ENCODE data around the gene PITPNC1. TPM values are rescaled to one million over a fixed set of nuclear protein-coding genes. Genes with fewer than 3 reads are reported as not detected.

The PITPNC1 gene
- total RNA-seq, 1 experiment from 2014 or later = 35.5 TPM

- Histone ChIP-seq H3K4me3 (ENCODE audit: low read depth, low read length, poor library complexity, severe bottlenecking) (no peak overlapping the region), H3K27me3 (replicated peaks; ENCODE audit: insufficient read depth, low read depth, low read length, poor library complexity) (no peaks in the 10 kb centered on the region), H3K9me3 (ENCODE audit: low read depth, low read length, poor library complexity, severe bottlenecking) (no peaks in the 10 kb centered on the region), H3K4me1 (ENCODE audit: insufficient read depth, low read length, poor library complexity, severe bottlenecking) (no peaks in the 10 kb centered on the region), H3K36me3 (ENCODE audit: insufficient read depth, low read length, poor library complexity, severe bottlenecking) (no peaks in the 10 kb centered on the region), H3K27ac (ENCODE audit: low read depth, low read length, poor library complexity, severe bottlenecking) (no peak overlapping the region)
- ChIA-PET CTCF (no interaction called here), POLR2A (ENCODE audit: low non-redundant PET) (no interaction called here)
- DNase-seq (ENCODE audit: low spot score) = no peak
- TF ChIP-seq EZH2 (IDR thresholded peaks at IDR 0.05; ENCODE audit: borderline replicate concordance, low read depth, low read length, poor library complexity, severe bottlenecking) (no peak), CTCF (conservative IDR thresholded peaks at IDR 0.05; ENCODE audit: low read depth, low read length) (no peak)
- intact Hi-C loops (cut with micrococcal nuclease; ENCODE audit: unreplicated experiment) = no loop called here
- no TSS peak for BruUV-seq (replicated peaks)
Observed at GRCh38 chr17:67662712-67663111, 285.6 kb downstream of the PITPNC1 start.

DNA sequence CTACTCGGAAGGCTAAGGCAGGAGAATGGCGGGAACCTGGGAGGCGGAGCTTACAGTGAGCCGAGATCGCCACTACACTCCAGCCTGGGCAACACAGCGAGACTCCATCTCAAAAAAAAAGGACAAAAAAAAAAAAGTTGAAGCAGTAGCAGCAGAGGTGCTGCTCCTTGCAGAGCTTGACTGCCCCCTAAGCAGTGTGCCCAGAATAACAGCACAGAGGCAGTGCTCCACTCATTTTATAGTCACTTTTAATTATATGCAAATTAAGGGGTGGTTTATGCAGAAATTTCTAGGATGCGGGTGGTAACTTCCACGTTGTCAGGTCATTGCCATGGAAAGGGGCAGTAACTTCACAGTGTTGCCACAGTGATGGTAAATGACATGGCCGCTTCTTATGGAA, 286.4 kb downstream of the PITPNC1 start:
- BruUV-seq (replicated peaks) = no TSS peak
- no peaks in the 10 kb centered on the region for H3K27me3 ChIP-seq (replicated peaks; ENCODE audit: insufficient read depth, low read depth, low read length, poor library complexity)
- H3K4me3 ChIP-seq (ENCODE audit: low read depth, low read length, poor library complexity, severe bottlenecking) = no peak overlapping the region
- ChIA-PET POLR2A (ENCODE audit: low non-redundant PET) (no interaction called here), CTCF (no interaction called here)
- H3K27ac ChIP-seq (ENCODE audit: low read depth, low read length, poor library complexity, severe bottlenecking) = no peak overlapping the region
- TF ChIP-seq CTCF (conservative IDR thresholded peaks at IDR 0.05; ENCODE audit: low read depth, low read length) (0 out of 2 replicates have a peak, but pooled peaks have one; percentile 16), EZH2 (IDR thresholded peaks at IDR 0.05; ENCODE audit: borderline replicate concordance, low read depth, low read length, poor library complexity, severe bottlenecking) (no peak)
- H3K4me1 ChIP-seq (ENCODE audit: insufficient read depth, low read length, poor library complexity, severe bottlenecking) = no peaks in the 10 kb centered on the region
- intact Hi-C loops (cut with micrococcal nuclease; ENCODE audit: unreplicated experiment) = no loop called here
- H3K36me3 ChIP-seq (ENCODE audit: insufficient read depth, low read length, poor library complexity, severe bottlenecking) = no peaks in the 10 kb centered on the region
- H3K9me3 ChIP-seq (ENCODE audit: low read depth, low read length, poor library complexity, severe bottlenecking) = no peaks in the 10 kb centered on the region
- DNase-seq (ENCODE audit: low spot score) = no peak

DNA sequence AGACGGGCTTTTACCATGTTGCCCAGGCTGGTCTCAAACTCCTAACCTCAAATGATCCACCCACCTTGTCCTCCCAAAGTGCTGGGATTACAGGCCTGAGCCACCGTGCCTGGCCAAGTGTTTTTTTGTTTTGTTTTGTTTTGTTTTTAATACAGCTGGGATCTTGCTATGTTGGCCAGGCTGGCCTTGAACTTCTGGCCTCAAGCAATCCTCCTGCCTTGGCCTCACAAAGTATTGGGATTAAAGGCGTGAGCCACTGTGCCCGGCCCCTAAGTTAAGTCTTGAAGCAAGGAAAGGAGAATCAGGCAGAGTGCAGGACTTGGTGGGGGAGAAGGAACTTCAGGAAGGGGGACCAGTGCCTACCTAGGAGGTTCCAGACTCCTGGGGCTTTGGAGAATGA, 288.9 kb downstream of the PITPNC1 start:
- no peaks in the 10 kb centered on the region for H3K9me3 ChIP-seq (ENCODE audit: low read depth, low read length, poor library complexity, severe bottlenecking)
- TF ChIP-seq EZH2 (IDR thresholded peaks at IDR 0.05; ENCODE audit: borderline replicate concordance, low read depth, low read length, poor library complexity, severe bottlenecking) (no peak), CTCF (conservative IDR thresholded peaks at IDR 0.05; ENCODE audit: low read depth, low read length) (no peak)
- no peak overlapping the region for H3K4me3 ChIP-seq (ENCODE audit: low read depth, low read length, poor library complexity, severe bottlenecking)
- intact Hi-C loops (cut with micrococcal nuclease; ENCODE audit: unreplicated experiment) = no loop called here
- no peak for DNase-seq (ENCODE audit: low spot score)
- no peak overlapping the region for H3K27ac ChIP-seq (ENCODE audit: low read depth, low read length, poor library complexity, severe bottlenecking)
- H3K36me3 ChIP-seq (ENCODE audit: insufficient read depth, low read length, poor library complexity, severe bottlenecking) = no peaks in the 10 kb centered on the region
- ChIA-PET POLR2A (ENCODE audit: low non-redundant PET) (no interaction called here), CTCF (no interaction called here)
- no peaks in the 10 kb centered on the region for H3K4me1 ChIP-seq (ENCODE audit: insufficient read depth, low read length, poor library complexity, severe bottlenecking)
- H3K27me3 ChIP-seq (replicated peaks; ENCODE audit: insufficient read depth, low read depth, low read length, poor library complexity) = no peaks in the 10 kb centered on the region
- BruUV-seq (replicated peaks) = no TSS peak

Measured in A673 (cell line).